PFSK-1 (cell line): Measurements from ENCODE around the gene PROK1. TPM values are rescaled to one million over a fixed set of nuclear protein-coding genes. Genes with fewer than 3 reads are reported as not detected.

Experiments
- FOXP2 ChIP-seq: optimal IDR thresholded peaks from 2 replicates; pipeline ENCODE3; 2011; ENCODE audit warnings: borderline replicate concordance, control low read depth, inconsistent platforms; ENCODE audit not compliant: insufficient read depth; ENCODE audit errors: extremely low read length, extremely low read depth
- POLR2AphosphoS5 ChIP-seq: IDR thresholded peaks from 2 replicates; pipeline ENCODE4 v1.6.1; 2012; ENCODE audit warnings: low read depth, mild to moderate bottlenecking, control low read depth, low read length, moderate library complexity
- REST ChIP-seq, 2 experiments: IDR thresholded peaks; 2 replicates each; pipeline versions ENCODE4 v1.6.1 to v1.8.0; 2011 to 2012; ENCODE audit warnings: low read depth in 2 of 2, low read length in 2 of 2, control low read depth in 1 of 2, inconsistent platforms in 1 of 2, mild to moderate bottlenecking in 1 of 2, moderate library complexity in 1 of 2; ENCODE audit not compliant: insufficient read depth in 1 of 2
- SIN3A ChIP-seq: IDR thresholded peaks from 2 replicates; pipeline ENCODE4 v1.6.1; 2012; ENCODE audit warnings: mild to moderate bottlenecking, low read length, moderate library complexity, borderline replicate concordance; ENCODE audit not compliant: insufficient read depth
- TAF1 ChIP-seq: IDR thresholded peaks from 2 replicates; pipeline ENCODE4 v1.6.1; 2012; ENCODE audit warnings: low read length, control low read depth, borderline replicate concordance; ENCODE audit not compliant: insufficient read depth
- polyA plus RNA-seq: library from polyadenylated mRNA; unstranded; fragments of >200 nt; gene quantifications from one replicate; pipeline ENCODE4 v1.2.1, GENCODE V29; 2012; ENCODE audit warnings: low read depth, missing spikeins; ENCODE audit not compliant: insufficient read length

PROK1 gene
- not detected for polyA plus RNA-seq

GRCh38 chr1:110450929-110451328 lies at the start of gene PROK1:
Gene PROK1, plus strand, starts transcription at chr1:110451149. Its CDS starts 68 bp downstream, at chr1:110451217.
- no peak for TF ChIP-seq SIN3A
- no peak for TF ChIP-seq REST (IDR thresholded peaks at IDR 0.05; ENCODE audit: insufficient read depth in 1 of 2, low read depth in 2 of 2, low read length in 2 of 2)
- TF ChIP-seq POLR2AphosphoS5: no peak
- no peak for TF ChIP-seq TAF1
- no peak for TF ChIP-seq FOXP2

DNA sequence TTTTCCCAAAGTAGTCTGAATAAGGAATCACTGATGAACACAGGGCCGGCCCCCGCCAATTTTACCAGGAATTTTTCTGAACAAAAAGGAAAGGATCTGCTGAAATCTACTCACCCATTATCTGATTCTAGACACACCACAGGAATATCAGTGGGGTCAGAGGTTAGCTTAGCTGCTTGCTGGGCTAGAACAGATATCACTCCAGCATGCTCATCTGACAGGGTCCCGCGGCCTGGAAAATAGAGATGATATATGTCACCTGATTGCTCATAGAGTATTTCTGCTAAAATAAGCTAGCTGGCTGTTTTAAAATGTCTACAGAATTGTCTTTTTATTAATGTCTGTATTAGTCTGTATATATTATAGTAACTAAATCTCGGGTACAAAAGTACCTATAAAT lies 47.1 kb upstream of the PROK1 start:
- TF ChIP-seq FOXP2 (no peak), TAF1 (no peak), REST (IDR thresholded peaks at IDR 0.05; ENCODE audit: insufficient read depth in 1 of 2, low read depth in 2 of 2, low read length in 2 of 2) (no peak), POLR2AphosphoS5 (no peak), SIN3A (no peak)

DNA sequence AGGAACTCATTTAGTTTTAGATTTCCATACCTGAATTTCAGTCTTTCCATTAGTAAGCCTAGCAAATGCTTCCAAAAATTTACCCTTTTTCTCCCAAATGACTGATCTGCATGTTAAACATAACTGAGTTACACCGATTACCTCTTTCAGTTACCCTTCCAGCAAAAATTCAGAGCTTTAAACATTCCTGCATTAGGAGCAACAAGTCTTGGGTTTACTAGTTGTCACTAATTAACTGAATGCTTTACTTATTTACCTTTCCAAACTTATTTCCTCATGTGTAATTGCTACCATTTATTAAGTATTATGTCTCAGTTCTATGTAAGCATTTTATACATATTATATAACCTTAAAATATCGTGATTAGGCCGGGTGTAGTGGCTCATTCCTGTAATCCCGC lies 46.5 kb upstream of the PROK1 start:
- TF ChIP-seq TAF1 (no peak), SIN3A (no peak), REST (IDR thresholded peaks at IDR 0.05; ENCODE audit: insufficient read depth in 1 of 2, low read depth in 2 of 2, low read length in 2 of 2) (no peak), FOXP2 (no peak), POLR2AphosphoS5 (no peak)

- TF ChIP-seq POLR2AphosphoS5 (peak; percentile 96), TAF1 (peak; percentile 92), SIN3A (peak; percentile 87; the same call in 1 of the 2 replicates), FOXP2 (peak; percentile 94), REST (IDR thresholded peaks at IDR 0.05; ENCODE audit: insufficient read depth in 1 of 2, low read depth in 2 of 2, low read length in 2 of 2) (peak; percentile 53 to 68; a peak in 2 of 4 replicates)
These were observed 43.4 kb upstream of the PROK1 start, which contains the start of gene LAMTOR5 for GRCh38 chr1:110407260-110408210. Gene LAMTOR5, minus strand, starts transcription at chr1:110407694. Its CDS starts 74 bp downstream, at chr1:110407620.
